IMR-90 (cell line): ENCODE data around the gene ATG101. TPM values are rescaled to one million over a fixed set of nuclear protein-coding genes. Genes with fewer than 3 reads are reported as not detected.

Experiments
- ATAC-seq: fragments of 200-7000 bp; cut with Tn5 transposase; 2 replicates; pipeline ENCODE4 v1.9.1; 2020; ENCODE audit warnings: low read depth, mild to moderate bottlenecking, moderate library complexity
- BruUV-seq: library from RNA; stranded (reverse); fragments of 400-500 nt; replicated peaks from 2 replicates; lab custom pipeline; 2021; lab: Mats Ljungman, UMichigan
- CTCF ChIA-PET: fragments of 300-600 bp; formaldehyde crosslinking; extraction: SDS; loops from one replicate; lab custom pipeline; 2021; ENCODE audit warnings: antibody characterized with exemption; lab: Yijun Ruan, JAX
- POLR2A ChIA-PET: fragments of 300-600 bp; sonication (Branson Sonifier 250); formaldehyde crosslinking; loops from one replicate; lab custom pipeline; 2022; ENCODE audit warnings: antibody characterized with exemption; ENCODE audit not compliant: unreplicated experiment; lab: Charles Lee
- DNase-seq: peaks from one replicate; pipeline ENCODE4 v3.0.0; 2013
- H2AFZ ChIP-seq: replicated peaks from 2 replicates; pipeline ENCODE3; 2013; ENCODE audit warnings: low read length, mild to moderate bottlenecking; ENCODE audit not compliant: poor library complexity
- H2AK5ac ChIP-seq: 2 replicates; pipeline ENCODE4 v1.6.1; 2013; ENCODE audit warnings: low read depth, low read length, inconsistent platforms
- H2AK9ac ChIP-seq: replicated peaks from 2 replicates; pipeline ENCODE3; 2013; ENCODE audit warnings: mild to moderate bottlenecking, low read depth, low read length, moderate library complexity; ENCODE audit not compliant: poor library complexity
- H2BK120ac ChIP-seq: 2 replicates; pipeline ENCODE4 v1.6.1; 2013; ENCODE audit warnings: low read depth, low read length, inconsistent platforms
- H2BK15ac ChIP-seq: 3 replicates; pipeline ENCODE4 v1.6.1; 2013; ENCODE audit warnings: low read depth, low read length, inconsistent platforms
- H2BK20ac ChIP-seq: 2 replicates; pipeline ENCODE4 v1.6.1; 2013; ENCODE audit warnings: low read depth, mild to moderate bottlenecking, inconsistent platforms, low read length, moderate library complexity
- H2BK5ac ChIP-seq: 2 replicates; pipeline ENCODE4 v1.6.1; 2013; ENCODE audit warnings: mild to moderate bottlenecking, low read depth, low read length, inconsistent platforms; ENCODE audit not compliant: poor library complexity, severe bottlenecking
- H3K14ac ChIP-seq: replicated peaks from 2 replicates; pipeline ENCODE4 v1.6.1; 2013; ENCODE audit warnings: low read depth, low read length, inconsistent platforms
- H3K18ac ChIP-seq: 2 replicates; pipeline ENCODE4 v1.6.1; 2013; ENCODE audit warnings: low read depth, low read length, control low read depth
- H3K23ac ChIP-seq: 2 replicates; pipeline ENCODE4 v1.6.1; 2013; ENCODE audit warnings: low read depth, low read length, inconsistent platforms
- H3K27ac ChIP-seq: 2 replicates; pipeline ENCODE4 v1.5.1; 2013; ENCODE audit warnings: mild to moderate bottlenecking, control low read depth, low read length; ENCODE audit not compliant: insufficient read depth
- H3K27me3 ChIP-seq: 2 replicates; pipeline ENCODE4 v1.6.1; 2013; ENCODE audit warnings: low read length; ENCODE audit not compliant: control insufficient read depth, insufficient read depth
- H3K36me3 ChIP-seq: 2 replicates; pipeline ENCODE4 v1.6.1; 2013; ENCODE audit warnings: low read length, mixed read lengths; ENCODE audit not compliant: control insufficient read depth, insufficient read depth
- H3K4ac ChIP-seq: 2 replicates; pipeline ENCODE4 v1.6.1; 2013; ENCODE audit warnings: low read depth, low read length, inconsistent platforms
- H3K4me1 ChIP-seq: 2 replicates; pipeline ENCODE4 v1.6.1; 2013; ENCODE audit warnings: low read length, mixed read lengths; ENCODE audit not compliant: control insufficient read depth, insufficient read depth
- H3K4me2 ChIP-seq: 2 replicates; pipeline ENCODE4 v1.6.1; 2013; ENCODE audit warnings: low read depth, mild to moderate bottlenecking, control low read depth, low read length, moderate library complexity
- H3K4me3 ChIP-seq: 2 replicates; pipeline ENCODE4 v1.5.1; 2013; ENCODE audit warnings: low read depth, mild to moderate bottlenecking, control low read depth, low read length, moderate library complexity; ENCODE audit not compliant: insufficient read depth
- H3K56ac ChIP-seq: 2 replicates; pipeline ENCODE4 v1.6.1; 2013; ENCODE audit warnings: low read length, inconsistent platforms; ENCODE audit not compliant: insufficient read depth; ENCODE audit errors: extremely low read depth
- H3K79me1 ChIP-seq, 2 experiments: 2 replicates each; pipeline ENCODE4 v1.6.1; 2013; ENCODE audit warnings: low read length in 2 of 2, inconsistent platforms in 1 of 2, low read depth in 1 of 2
- H3K9ac ChIP-seq: 2 replicates; pipeline ENCODE4 v1.6.1; 2013; ENCODE audit warnings: low read depth, low read length, control low read depth
- H3K9me1 ChIP-seq: 2 replicates; pipeline ENCODE4 v1.6.1; 2013; ENCODE audit warnings: low read length, inconsistent platforms; ENCODE audit not compliant: insufficient read depth
- H3K9me3 ChIP-seq: 2 replicates; pipeline ENCODE4 v1.6.1; 2013; ENCODE audit warnings: low read length; ENCODE audit not compliant: control insufficient read depth, insufficient read depth
- H4K20me1 ChIP-seq: 2 replicates; pipeline ENCODE4 v1.6.1; 2013; ENCODE audit warnings: low read length, inconsistent platforms; ENCODE audit not compliant: insufficient read depth
- H4K5ac ChIP-seq: 2 replicates; pipeline ENCODE4 v1.6.1; 2013; ENCODE audit warnings: mild to moderate bottlenecking, low read depth, low read length, control low read depth
- H4K8ac ChIP-seq, 2 experiments: 2 replicates each; pipeline ENCODE4 v1.6.1; 2013; ENCODE audit warnings: low read depth in 2 of 2, low read length in 2 of 2, control low read depth in 1 of 2, inconsistent platforms in 1 of 2
- H4K91ac ChIP-seq: 2 replicates; pipeline ENCODE4 v1.6.1; 2013; ENCODE audit warnings: low read depth, low read length, inconsistent platforms; ENCODE audit not compliant: insufficient read depth
- FOS ChIP-seq: fragments of 150-350 bp; IDR thresholded peaks from 2 replicates; pipeline ENCODE4 v1.6.1; 2016; ENCODE audit warnings: low read depth, low read length
- MAFK ChIP-seq: IDR thresholded peaks from 2 replicates; pipeline ENCODE4 v1.6.1; 2012; ENCODE audit warnings: low read depth, low read length, improper control_type of control experiment
- RAD21 ChIP-seq: IDR thresholded peaks from 2 replicates; pipeline ENCODE4 v1.6.1; 2012; ENCODE audit warnings: low read length, improper control_type of control experiment
- SMC3 ChIP-seq: fragments of 150-350 bp; IDR thresholded peaks from 2 replicates; pipeline ENCODE4 v1.6.1; 2016; ENCODE audit warnings: low read depth, mild to moderate bottlenecking, antibody characterized with exemption, low read length, moderate library complexity
- WGBS, 2 experiments: methylation state at CpG; one replicate each; pipeline versions ENCODE4 v1.1.5 to v1.1.7; 2013; ENCODE audit warnings: missing lambda C conversion rate in 2 of 2; ENCODE audit not compliant: insufficient read length in 1 of 2; ENCODE audit errors: extremely low coverage in 2 of 2; 5-methylcytosine and 5-hydroxymethylcytosine counted together
- dilution Hi-C: fragments of 300-500 bp; cut with HindIII; formaldehyde crosslinking; loops from one replicate; pipeline ENCODE4 v1.14.3; 2018; ENCODE audit warnings: low sequenced_read_pairs; ENCODE audit not compliant: unreplicated experiment
- in situ Hi-C: fragments of 300-500 bp; cut with MboI; formaldehyde crosslinking; loops from 3 replicates; pipeline ENCODE4 v1.14.3; 2019; ENCODE audit warnings: low sequenced_read_pairs, inconsistent platforms, mixed read lengths
- intact Hi-C: fragments of 100-400 bp; cut with micrococcal nuclease; formaldehyde crosslinking; loops from 2 replicates; pipeline ENCODE4 v1.10.0; 2022
- polyA plus RNA-seq, 3 experiments: library from polyadenylated mRNA; depleted of rRNA; stranded (reverse); fragments of >200 nt; gene quantifications; 2 replicates each; pipeline ENCODE4 v1.2.3, GENCODE V29; 2012; ENCODE audit warnings: low replicate concordance in 1 of 3
- total RNA-seq: library from RNA; depleted of rRNA; stranded (reverse); fragments of >200 nt; gene quantifications from 2 replicates; pipeline ENCODE4 v1.2.3, GENCODE V29; 2012
- TF ChIP-seq, protein P1 (sequence below): conservative IDR thresholded peaks from 2 replicates; pipeline ENCODE4 v1.5.1; 2012; ENCODE audit warnings: mild to moderate bottlenecking, low read depth, low read length, improper control_type of control experiment

Gene ATG101
- total and polyA plus RNA-seq, 2 of the 4 experiments (the other 2 are of a cell fraction), result 93.9 to 167 TPM

- Histone ChIP-seq H4K20me1 (no peaks in the 10 kb centered on the region), H3K4me1 (peaks cover 5% of the 10 kb centered on the region; the same call in 1 of the 2 replicates), H3K79me1 (peaks cover 0 to 3% of the 10 kb centered on the region in 2 experiments; a peak in 1 of 4 replicates), H3K27ac (no peak overlapping the region), H4K5ac (no peak overlapping the region), H2AK9ac (peak overlapping the region; percentile 52), H3K18ac (no peak overlapping the region), H3K36me3 (peaks cover 3% of the 10 kb centered on the region; the same call in 1 of the 2 replicates), H3K9ac (no peak overlapping the region), H2AK5ac (no peak overlapping the region), H2BK5ac (no peak overlapping the region), H3K9me1 (no peaks in the 10 kb centered on the region), H3K4ac (no peak overlapping the region), H3K14ac (no peak overlapping the region), H3K23ac (no peak overlapping the region), H3K27me3 (no peaks in the 10 kb centered on the region), H3K9me3 (no peaks in the 10 kb centered on the region), H3K4me2 (no peak overlapping the region), H4K91ac (0 out of 2 replicates have a peak overlapping the region, but pooled peaks have one; percentile 54), H4K8ac (peak overlapping the region in 1 of 2 experiments; percentile 56; a peak in 1 of 4 replicates), H3K56ac (no peak overlapping the region), H2AFZ (peak overlapping the region; percentile 87), H3K4me3 (no peak overlapping the region), H2BK120ac (no peak overlapping the region), H2BK15ac (no peak overlapping the region), H2BK20ac (no peak overlapping the region)
- ChIA-PET POLR2A (interaction anchor here (1.2 to 1.3 kb wide), 2 partner anchors 14 to 17 kb away, joined by 3 read pairs; partner anchors contain the start of gene TAMALIN), CTCF (interaction anchor here (1.1 to 8.6 kb wide), 4 partner anchors 9 to 27 kb away, joined by 3 to 128 read pairs (median 20); partner anchors contain the start of gene TAMALIN)
- intact Hi-C loops (loop anchor here (1.0 to 5.0 kb wide), 3 partner anchors 16 to 128 kb away; no protein-coding TSS in a partner anchor), in situ Hi-C loops (loop anchor here (5.0 kb wide), 1 partner anchor 102 kb away; no protein-coding TSS in a partner anchor), dilution Hi-C loops (no loop called here)
- ATAC-seq (peak; percentile 44), DNase-seq (peak; percentile 47)
- TF ChIP-seq FOS, result no peak
- TF ChIP-seq MAFK, result no peak
- TF ChIP-seq, protein P1, sequence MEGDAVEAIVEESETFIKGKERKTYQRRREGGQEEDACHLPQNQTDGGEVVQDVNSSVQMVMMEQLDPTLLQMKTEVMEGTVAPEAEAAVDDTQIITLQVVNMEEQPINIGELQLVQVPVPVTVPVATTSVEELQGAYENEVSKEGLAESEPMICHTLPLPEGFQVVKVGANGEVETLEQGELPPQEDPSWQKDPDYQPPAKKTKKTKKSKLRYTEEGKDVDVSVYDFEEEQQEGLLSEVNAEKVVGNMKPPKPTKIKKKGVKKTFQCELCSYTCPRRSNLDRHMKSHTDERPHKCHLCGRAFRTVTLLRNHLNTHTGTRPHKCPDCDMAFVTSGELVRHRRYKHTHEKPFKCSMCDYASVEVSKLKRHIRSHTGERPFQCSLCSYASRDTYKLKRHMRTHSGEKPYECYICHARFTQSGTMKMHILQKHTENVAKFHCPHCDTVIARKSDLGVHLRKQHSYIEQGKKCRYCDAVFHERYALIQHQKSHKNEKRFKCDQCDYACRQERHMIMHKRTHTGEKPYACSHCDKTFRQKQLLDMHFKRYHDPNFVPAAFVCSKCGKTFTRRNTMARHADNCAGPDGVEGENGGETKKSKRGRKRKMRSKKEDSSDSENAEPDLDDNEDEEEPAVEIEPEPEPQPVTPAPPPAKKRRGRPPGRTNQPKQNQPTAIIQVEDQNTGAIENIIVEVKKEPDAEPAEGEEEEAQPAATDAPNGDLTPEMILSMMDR, result peak; percentile 76
- peak; percentile 84 for TF ChIP-seq RAD21
- peak; percentile 80 for TF ChIP-seq SMC3
- no TSS peak for BruUV-seq
- WGBS, 2 experiments, result 0% methylated on average over 1 of the region's 9 CpGs; no CpG with 5 or more reads in 1 of the 2 experiments
Observed at GRCh38 chr12:52020539-52021336, 49.0 kb upstream of the ATG101 start.
